ENCODE measurements around the gene TNFAIP3. TPM values are rescaled to one million over a fixed set of nuclear protein-coding genes. Genes with fewer than 3 reads are reported as not detected.

The TNFAIP3 gene
- total RNA-seq, 4 donors from 2014 or later: 21.6 to 48.4 (median 32.8) TPM

- TF ChIP-seq CTCF (IDR thresholded peaks at IDR 0.05): no peak
- TF ChIP-seq EP300 (IDR thresholded peaks at IDR 0.05): no peak
- TF ChIP-seq POLR2A (IDR thresholded peaks at IDR 0.05): no peak
- no peak overlapping the region for H3K27ac ChIP-seq
- H3K9me3 ChIP-seq: peaks cover 0 to 10% (median 0%) of the 10 kb centered on the region in 4 donors
- H3K27me3 ChIP-seq: no peaks in the 10 kb centered on the region
- DNase-seq (ENCODE audit: low spot score in 2 of 2): no peak
- H3K4me3 ChIP-seq: no peak overlapping the region
- WGBS, 2 donors: 81% methylated on average over 3 of the region's 3 CpGs
- no peaks in the 10 kb centered on the region for H3K4me1 ChIP-seq
- H3K36me3 ChIP-seq: no peaks in the 10 kb centered on the region
Measured at GRCh38 chr6:137913434-137913833, 46.4 kb downstream of the TNFAIP3 start.

GRCh38 chr6:137913996-137914529, 47.0 kb downstream of the TNFAIP3 start:
- H3K4me3 ChIP-seq: no peak overlapping the region
- H3K27ac ChIP-seq: no peak overlapping the region
- TF ChIP-seq POLR2A (IDR thresholded peaks at IDR 0.05) (no peak), EP300 (IDR thresholded peaks at IDR 0.05) (no peak), CTCF (IDR thresholded peaks at IDR 0.05) (no peak)
- DNase-seq (ENCODE audit: low spot score in 2 of 2): no peak
- no peaks in the 10 kb centered on the region for H3K4me1 ChIP-seq
- H3K27me3 ChIP-seq: no peaks in the 10 kb centered on the region
- H3K9me3 ChIP-seq: peaks cover 0 to 10% (median 0%) of the 10 kb centered on the region in 4 donors
- no peaks in the 10 kb centered on the region for H3K36me3 ChIP-seq

- Histone ChIP-seq H3K9me3 (peaks cover 0 to 10% (median 0%) of the 10 kb centered on the region in 4 donors), H3K27me3 (no peaks in the 10 kb centered on the region), H3K4me1 (no peaks in the 10 kb centered on the region), H3K27ac (no peak overlapping the region), H3K36me3 (no peaks in the 10 kb centered on the region), H3K4me3 (no peak overlapping the region)
- no peak for TF ChIP-seq CTCF (IDR thresholded peaks at IDR 0.05)
- TF ChIP-seq POLR2A (IDR thresholded peaks at IDR 0.05): no peak
- TF ChIP-seq EP300 (IDR thresholded peaks at IDR 0.05): no peak
- no peak for DNase-seq (ENCODE audit: low spot score in 2 of 2)
- WGBS, 2 donors: 84 to 86% methylated on average over 4 of the region's 4 CpGs
Measured at GRCh38 chr6:137914530-137915193, 47.6 kb downstream of the TNFAIP3 start.

GRCh38 chr6:137915790-137916189, 48.7 kb downstream of the TNFAIP3 start:
- H3K27ac ChIP-seq: no peak overlapping the region
- H3K9me3 ChIP-seq: peaks cover 0 to 10% (median 0%) of the 10 kb centered on the region in 4 donors
- H3K36me3 ChIP-seq: no peaks in the 10 kb centered on the region
- 67 to 73% methylated on average over 4 of the region's 4 CpGs for WGBS, 2 donors
- TF ChIP-seq CTCF (IDR thresholded peaks at IDR 0.05) (no peak), POLR2A (IDR thresholded peaks at IDR 0.05) (no peak), EP300 (IDR thresholded peaks at IDR 0.05) (no peak)
- no peaks in the 10 kb centered on the region for H3K27me3 ChIP-seq
- DNase-seq (ENCODE audit: low spot score in 2 of 2): no peak
- no peaks in the 10 kb centered on the region for H3K4me1 ChIP-seq
- H3K4me3 ChIP-seq: no peak overlapping the region

GRCh38 chr6:137917551-137918325, 50.7 kb downstream of the TNFAIP3 start:
- Histone ChIP-seq H3K36me3 (no peaks in the 10 kb centered on the region), H3K27ac (no peak overlapping the region), H3K4me1 (no peaks in the 10 kb centered on the region), H3K4me3 (no peak overlapping the region), H3K27me3 (no peaks in the 10 kb centered on the region), H3K9me3 (peaks cover 0 to 10% (median 0%) of the 10 kb centered on the region in 4 donors)
- no peak for DNase-seq (ENCODE audit: low spot score in 2 of 2)
- TF ChIP-seq CTCF (IDR thresholded peaks at IDR 0.05) (no peak), POLR2A (IDR thresholded peaks at IDR 0.05) (no peak), EP300 (IDR thresholded peaks at IDR 0.05) (no peak)
- WGBS, 2 donors: 91 to 100% methylated on average over 1 of the region's 1 CpG

Data from tibial nerve (tissue), 4 donors.